H9 (cell line): ENCODE measurements around the gene ANKHD1. TPM values are rescaled to one million over a fixed set of nuclear protein-coding genes. Genes with fewer than 3 reads are reported as not detected.

Source experiments
- DNase-seq: peaks from one replicate; pipeline ENCODE4 v3.0.0-alpha.2; 2017
- H2AFZ ChIP-seq: one replicate; pipeline ENCODE4 v1.6.1; 2013; ENCODE audit warnings: mild to moderate bottlenecking, low read length, control low read depth, moderate library complexity
- H2AK5ac ChIP-seq: 2 replicates; pipeline ENCODE4 v1.6.1; 2013; ENCODE audit warnings: low read length, control low read depth, mixed read lengths; ENCODE audit not compliant: insufficient read length
- H2BK120ac ChIP-seq: one replicate; pipeline ENCODE4 v1.6.1; 2013; ENCODE audit warnings: low read depth, mild to moderate bottlenecking, low read length, control low read depth, inconsistent platforms; ENCODE audit not compliant: poor library complexity, severe bottlenecking
- H2BK12ac ChIP-seq: 2 replicates; pipeline ENCODE4 v1.6.1; 2013; ENCODE audit warnings: low read length, control low read depth, mixed read lengths, low read depth; ENCODE audit not compliant: insufficient read length
- H2BK15ac ChIP-seq: 2 replicates; pipeline ENCODE4 v1.6.1; 2013; ENCODE audit warnings: low read depth, low read length, control low read depth
- H2BK20ac ChIP-seq: one replicate; pipeline ENCODE4 v1.6.1; 2013; ENCODE audit warnings: low read depth, mild to moderate bottlenecking, low read length, control low read depth, inconsistent platforms; ENCODE audit not compliant: poor library complexity, severe bottlenecking
- H2BK5ac ChIP-seq: 2 replicates; pipeline ENCODE4 v1.6.1; 2013; ENCODE audit warnings: low read length, control low read depth, mixed read lengths; ENCODE audit not compliant: insufficient read length
- H3K14ac ChIP-seq: 2 replicates; pipeline ENCODE4 v1.6.1; 2013; ENCODE audit warnings: low read length, control low read depth; ENCODE audit not compliant: insufficient read depth
- H3K18ac ChIP-seq: 2 replicates; pipeline ENCODE4 v1.6.1; 2013; ENCODE audit warnings: low read depth, mild to moderate bottlenecking, mixed read lengths, low read length, control low read depth; ENCODE audit not compliant: insufficient read length
- H3K23ac ChIP-seq: 2 replicates; pipeline ENCODE4 v1.6.1; 2013; ENCODE audit warnings: low read length, control low read depth, mixed read lengths, low read depth; ENCODE audit not compliant: insufficient read length
- H3K23me2 ChIP-seq: 2 replicates; pipeline ENCODE4 v1.6.1; 2013; ENCODE audit warnings: low read depth, mild to moderate bottlenecking, mixed read lengths, low read length, control low read depth; ENCODE audit not compliant: insufficient read length, poor library complexity, severe bottlenecking
- H3K27ac ChIP-seq: 2 replicates; pipeline ENCODE4 v1.5.1; 2013; ENCODE audit warnings: low read length, control low read depth, mixed read lengths, low read depth; ENCODE audit not compliant: insufficient read length
- H3K27me3 ChIP-seq: 2 replicates; pipeline ENCODE4 v1.6.1; 2013; ENCODE audit warnings: low read length, control low read depth, inconsistent platforms; ENCODE audit not compliant: insufficient read depth
- H3K4ac ChIP-seq: 2 replicates; pipeline ENCODE4 v1.6.1; 2013; ENCODE audit warnings: low read depth, mild to moderate bottlenecking, control low read depth, inconsistent platforms, low read length, moderate library complexity
- H3K4me1 ChIP-seq: 2 replicates; pipeline ENCODE4 v1.6.1; 2013; ENCODE audit warnings: low read length, control low read depth, inconsistent platforms; ENCODE audit not compliant: insufficient read depth
- H3K4me2 ChIP-seq: 2 replicates; pipeline ENCODE4 v1.6.1; 2013; ENCODE audit warnings: low read length, control low read depth, mixed read lengths; ENCODE audit not compliant: insufficient read length, insufficient read depth
- H3K56ac ChIP-seq: 2 replicates; pipeline ENCODE4 v1.6.1; 2013; ENCODE audit warnings: low read depth, mild to moderate bottlenecking, mixed read lengths, low read length, control low read depth; ENCODE audit not compliant: insufficient read length
- H3K79me1 ChIP-seq: 2 replicates; pipeline ENCODE4 v1.6.1; 2013; ENCODE audit warnings: low read depth, mild to moderate bottlenecking, moderate library complexity, low read length, control low read depth, inconsistent platforms; ENCODE audit not compliant: insufficient read depth, poor library complexity, severe bottlenecking
- H3K79me2 ChIP-seq: 2 replicates; pipeline ENCODE4 v1.6.1; 2013; ENCODE audit warnings: low read length, control low read depth, inconsistent platforms; ENCODE audit not compliant: insufficient read depth
- H3K9ac ChIP-seq: 2 replicates; pipeline ENCODE4 v1.6.1; 2013; ENCODE audit warnings: low read length, control low read depth, mixed read lengths; ENCODE audit not compliant: insufficient read length; ENCODE audit errors: extremely low read depth
- H3K9me3 ChIP-seq: one replicate; pipeline ENCODE4 v1.6.1; 2013; ENCODE audit warnings: low read depth, low read length, inconsistent platforms; ENCODE audit not compliant: control insufficient read depth
- H3T11ph ChIP-seq: one replicate; pipeline ENCODE4 v1.6.1; 2013; ENCODE audit warnings: mild to moderate bottlenecking, low read length, control low read depth, inconsistent platforms
- H4K20me1 ChIP-seq: one replicate; pipeline ENCODE4 v1.6.1; 2013; ENCODE audit not compliant: control insufficient read depth, insufficient read length, insufficient read depth
- H4K5ac ChIP-seq: 2 replicates; pipeline ENCODE4 v1.6.1; 2013; ENCODE audit warnings: low read depth, mild to moderate bottlenecking, mixed read lengths, low read length, control low read depth; ENCODE audit not compliant: insufficient read length
- H4K8ac ChIP-seq: replicated peaks from 2 replicates; pipeline ENCODE4 v1.6.1; 2013; ENCODE audit warnings: low read length, control low read depth, mixed read lengths, low read depth; ENCODE audit not compliant: insufficient read length
- H4K91ac ChIP-seq: 2 replicates; pipeline ENCODE4 v1.6.1; 2013; ENCODE audit warnings: low read depth, mild to moderate bottlenecking, moderate library complexity, mixed read lengths, low read length, control low read depth; ENCODE audit not compliant: insufficient read length
- H3K27ac Mint-ChIP-seq, 3 experiments: 2 replicates in 2 of 3; 3 replicates in 1 of 3; pipeline ENCODE4 v1.8.0; 2020 to 2021; ENCODE audit warnings: mixed read lengths in 3 of 3, mild to moderate bottlenecking in 1 of 3, moderate library complexity in 1 of 3
- H3K27me3 Mint-ChIP-seq: 2 replicates; pipeline ENCODE4 v1.8.0; 2021; ENCODE audit warnings: low read depth, mild to moderate bottlenecking, moderate library complexity, mixed read lengths
- H3K36me3 Mint-ChIP-seq, 3 experiments: 2 replicates in 2 of 3; 3 replicates in 1 of 3; pipeline ENCODE4 v1.8.0; 2020 to 2021; ENCODE audit warnings: low read depth in 3 of 3, mixed read lengths in 3 of 3; ENCODE audit not compliant: insufficient read depth in 1 of 3
- H3K4me1 Mint-ChIP-seq, 2 experiments: 2 replicates each; pipeline ENCODE4 v1.8.0; 2020; ENCODE audit warnings: mixed read lengths in 2 of 2
- H3K4me3 Mint-ChIP-seq, 2 experiments: 2 replicates in 1 of 2; 3 replicates in 1 of 2; pipeline ENCODE4 v1.8.0; 2020 to 2021; ENCODE audit warnings: mild to moderate bottlenecking in 2 of 2, mixed read lengths in 2 of 2, moderate library complexity in 1 of 2
- H3K9me3 Mint-ChIP-seq, 2 experiments: 2 replicates in 1 of 2; 3 replicates in 1 of 2; pipeline ENCODE4 v1.8.0; 2020; ENCODE audit warnings: mild to moderate bottlenecking in 2 of 2, mixed read lengths in 2 of 2, moderate library complexity in 1 of 2
- WGBS: extraction: QIAGEN DNeasy Blood & Tissue Kit; methylation state at CpG from one replicate; pipeline ENCODE4 v1.1.7; 2013; ENCODE audit warnings: missing lambda C conversion rate, low lambda C conversion rate, mixed read lengths; ENCODE audit not compliant: insufficient read length; ENCODE audit errors: extremely low coverage; 5-methylcytosine and 5-hydroxymethylcytosine counted together
- total RNA-seq: library from RNA; stranded (reverse); gene quantifications from 2 replicates; pipeline ENCODE4 v1.2.1, GENCODE V29; 2021
- TF ChIP-seq, protein P1 (sequence below): fragments of 200-600 bp; sonication (generic); conservative IDR thresholded peaks from 3 replicates; pipeline ENCODE4 v1.8.0; 2021; ENCODE audit warnings: antibody characterized with exemption, mild to moderate bottlenecking

The ANKHD1 gene
- total RNA-seq, 1 experiment from 2014 or later: 105 TPM

DNA sequence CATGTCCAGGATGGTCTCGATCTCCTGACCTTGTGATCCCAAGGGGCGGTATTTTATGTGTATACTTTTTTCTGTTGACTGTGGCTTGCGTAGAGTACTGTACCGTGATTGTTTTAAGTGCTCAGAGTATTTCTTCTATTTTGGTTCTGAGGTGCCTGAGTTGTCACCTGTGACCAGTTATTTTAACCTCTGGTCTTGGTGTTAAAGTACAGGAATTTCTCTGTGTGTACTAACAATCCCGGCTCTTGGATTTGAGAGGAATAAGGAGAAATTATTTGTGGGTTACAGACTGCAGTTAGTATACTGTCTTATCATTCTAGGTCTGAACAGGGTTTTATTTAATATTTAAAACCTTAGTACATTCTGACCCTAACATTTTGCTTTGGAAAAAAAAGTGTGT, 2.0 kb downstream of the ANKHD1 start:
- peaks cover 12 to 45% of the 10 kb centered on the region in 2 experiments for H3K4me1 Mint-ChIP-seq
- no peak overlapping the region for H3K4me3 Mint-ChIP-seq
- no peak overlapping the region for H3K4ac ChIP-seq
- no peak overlapping the region for H3K27ac ChIP-seq
- no peak overlapping the region for H2BK12ac ChIP-seq
- peak overlapping the region; percentile 87 for H3K4me2 ChIP-seq
- H3K27me3 Mint-ChIP-seq: no peaks in the 10 kb centered on the region
- TF ChIP-seq, protein P1, sequence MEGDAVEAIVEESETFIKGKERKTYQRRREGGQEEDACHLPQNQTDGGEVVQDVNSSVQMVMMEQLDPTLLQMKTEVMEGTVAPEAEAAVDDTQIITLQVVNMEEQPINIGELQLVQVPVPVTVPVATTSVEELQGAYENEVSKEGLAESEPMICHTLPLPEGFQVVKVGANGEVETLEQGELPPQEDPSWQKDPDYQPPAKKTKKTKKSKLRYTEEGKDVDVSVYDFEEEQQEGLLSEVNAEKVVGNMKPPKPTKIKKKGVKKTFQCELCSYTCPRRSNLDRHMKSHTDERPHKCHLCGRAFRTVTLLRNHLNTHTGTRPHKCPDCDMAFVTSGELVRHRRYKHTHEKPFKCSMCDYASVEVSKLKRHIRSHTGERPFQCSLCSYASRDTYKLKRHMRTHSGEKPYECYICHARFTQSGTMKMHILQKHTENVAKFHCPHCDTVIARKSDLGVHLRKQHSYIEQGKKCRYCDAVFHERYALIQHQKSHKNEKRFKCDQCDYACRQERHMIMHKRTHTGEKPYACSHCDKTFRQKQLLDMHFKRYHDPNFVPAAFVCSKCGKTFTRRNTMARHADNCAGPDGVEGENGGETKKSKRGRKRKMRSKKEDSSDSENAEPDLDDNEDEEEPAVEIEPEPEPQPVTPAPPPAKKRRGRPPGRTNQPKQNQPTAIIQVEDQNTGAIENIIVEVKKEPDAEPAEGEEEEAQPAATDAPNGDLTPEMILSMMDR: no peak
- peaks cover 4% of the 10 kb centered on the region for H4K20me1 ChIP-seq
- H2BK20ac ChIP-seq: no peak overlapping the region
- H3K9me3 Mint-ChIP-seq: no peaks in the 10 kb centered on the region; a peak in 1 of 5 replicates
- no peak overlapping the region for H2AK5ac ChIP-seq
- peaks cover 50% of the 10 kb centered on the region; the same call in 1 of the 2 replicates for H3K79me2 ChIP-seq
- H3K9me3 ChIP-seq: no peaks in the 10 kb centered on the region
- H3K18ac ChIP-seq: no peak overlapping the region
- H3K79me1 ChIP-seq: no peaks in the 10 kb centered on the region
- WGBS: no CpG with 5 or more reads among the region's 5 CpGs
- H2BK120ac ChIP-seq: no peak overlapping the region
- no peaks in the 10 kb centered on the region for H3K27me3 ChIP-seq
- no peak overlapping the region for H3K9ac ChIP-seq
- H3K23me2 ChIP-seq: peaks cover 11% of the 10 kb centered on the region
- no peak overlapping the region for H4K8ac ChIP-seq
- H3K36me3 Mint-ChIP-seq: peaks cover 4 to 18% (median 16%) of the 10 kb centered on the region in 3 experiments; a peak in 5 of 7 replicates
- no peak overlapping the region for H2BK15ac ChIP-seq
- H4K5ac ChIP-seq: no peak overlapping the region
- no peak overlapping the region for H3K56ac ChIP-seq
- no peak overlapping the region for H2BK5ac ChIP-seq
- peak overlapping the region in 1 of 3 experiments; percentile 21; a peak in 1 of 7 replicates for H3K27ac Mint-ChIP-seq
- no peak overlapping the region for H4K91ac ChIP-seq
- DNase-seq: no peak
- H3K23ac ChIP-seq: no peak overlapping the region
- H3K14ac ChIP-seq: no peak overlapping the region
- no peak overlapping the region for H3T11ph ChIP-seq
- H3K4me1 ChIP-seq: peaks cover 3% of the 10 kb centered on the region; the same call in 1 of the 2 replicates
- H2AFZ ChIP-seq: no peak overlapping the region
